Stimulated activated CD4-positive, alpha-beta T cell treated with anti-CD3 and anti-CD28 coated beads, Interleukin-1b, Interleukin-23, amount 100 ng/mL, for 1 hour (primary cell): Measurements from ENCODE around the gene ICA1.
A peak's percentile ranks its signal among the peaks of the same experiment; 100 is the strongest.
"Not testable (repeated sequence)": the region's sequence is repeated elsewhere in the genome, so short reads cannot be mapped to it uniquely, and the experiment has no call there.

Source experiments
- DNase-seq, 2 donors: peaks; one replicate each; pipeline ENCODE4 v3.0.0-alpha.2; 2020; ENCODE audit warnings: low read depth in 2 of 2

The ICA1 gene

DNA sequence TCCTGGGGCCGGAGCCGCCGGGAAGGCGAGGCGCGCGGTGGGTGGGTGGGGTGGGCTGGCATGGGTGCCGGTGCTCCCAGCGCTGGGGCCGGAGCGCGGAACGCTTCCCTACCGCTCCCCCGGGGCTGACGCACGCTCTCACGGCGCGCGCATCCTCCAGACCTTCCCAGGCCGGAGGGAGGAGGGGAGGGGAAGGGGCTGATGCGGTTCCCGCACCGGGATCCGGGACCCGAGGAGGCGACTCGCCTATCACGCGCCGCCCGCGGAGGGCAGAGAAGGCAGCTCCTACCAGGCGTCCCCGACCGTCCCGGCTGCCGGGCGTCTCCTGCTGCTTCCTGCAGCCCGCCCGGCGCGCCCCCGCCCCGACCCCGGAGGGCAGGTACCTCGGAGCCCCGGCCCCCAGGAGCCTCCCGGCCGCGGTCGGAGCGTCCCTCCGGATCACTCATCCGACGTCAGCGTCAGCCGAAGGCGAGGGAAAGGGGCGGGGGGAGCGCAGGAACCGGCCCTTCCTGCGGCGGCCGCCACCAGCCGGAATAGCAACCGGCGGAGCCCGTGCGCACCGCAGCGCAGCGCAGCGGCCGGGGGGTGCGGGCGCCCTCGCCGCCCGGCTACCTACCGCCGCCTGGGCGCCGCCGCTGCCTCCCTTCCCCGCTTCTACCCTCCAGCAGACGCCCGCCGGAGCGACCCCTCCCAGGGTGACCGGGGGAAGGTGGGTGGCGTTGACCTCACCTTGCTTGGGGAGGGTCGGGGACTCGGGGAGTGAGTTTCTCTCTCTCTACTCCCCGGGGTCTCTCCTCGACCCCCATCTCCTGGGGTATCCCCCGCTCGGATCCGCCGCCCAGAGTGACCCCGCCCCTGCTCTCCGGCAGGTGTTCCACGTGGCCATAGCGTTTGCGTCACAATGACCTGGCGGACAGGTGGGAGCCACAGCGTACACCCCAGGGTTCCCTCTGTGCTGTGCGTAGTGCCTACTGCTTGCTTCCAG is at the start of gene ICA1:
TSS of gene ICA1 (minus strand) at position 457 of the 985 bp plus-strand sequence. CDS start 26,241 bp downstream, outside the sequence.
- no peak for DNase-seq

DNA sequence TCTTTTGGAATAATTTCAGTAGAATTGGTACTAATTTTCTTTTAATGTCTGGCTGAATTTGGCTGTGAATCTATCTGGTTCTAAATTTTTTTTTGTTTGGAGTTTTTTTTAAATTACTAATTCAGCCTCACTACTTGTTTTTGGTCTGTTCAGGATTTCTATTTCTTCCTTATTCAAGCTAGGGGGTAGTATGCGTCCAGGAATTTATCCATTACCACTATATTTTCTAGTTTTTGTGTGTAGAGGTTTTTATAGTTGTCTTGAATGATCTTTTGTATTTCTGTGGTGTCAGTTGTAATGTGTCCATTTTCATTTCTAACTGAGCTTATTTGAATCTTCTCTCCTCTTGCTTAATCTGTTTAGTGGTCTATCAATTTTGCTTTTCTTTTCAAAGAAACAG is 48.9 kb upstream of the ICA1 start:
- no peak for DNase-seq

DNA sequence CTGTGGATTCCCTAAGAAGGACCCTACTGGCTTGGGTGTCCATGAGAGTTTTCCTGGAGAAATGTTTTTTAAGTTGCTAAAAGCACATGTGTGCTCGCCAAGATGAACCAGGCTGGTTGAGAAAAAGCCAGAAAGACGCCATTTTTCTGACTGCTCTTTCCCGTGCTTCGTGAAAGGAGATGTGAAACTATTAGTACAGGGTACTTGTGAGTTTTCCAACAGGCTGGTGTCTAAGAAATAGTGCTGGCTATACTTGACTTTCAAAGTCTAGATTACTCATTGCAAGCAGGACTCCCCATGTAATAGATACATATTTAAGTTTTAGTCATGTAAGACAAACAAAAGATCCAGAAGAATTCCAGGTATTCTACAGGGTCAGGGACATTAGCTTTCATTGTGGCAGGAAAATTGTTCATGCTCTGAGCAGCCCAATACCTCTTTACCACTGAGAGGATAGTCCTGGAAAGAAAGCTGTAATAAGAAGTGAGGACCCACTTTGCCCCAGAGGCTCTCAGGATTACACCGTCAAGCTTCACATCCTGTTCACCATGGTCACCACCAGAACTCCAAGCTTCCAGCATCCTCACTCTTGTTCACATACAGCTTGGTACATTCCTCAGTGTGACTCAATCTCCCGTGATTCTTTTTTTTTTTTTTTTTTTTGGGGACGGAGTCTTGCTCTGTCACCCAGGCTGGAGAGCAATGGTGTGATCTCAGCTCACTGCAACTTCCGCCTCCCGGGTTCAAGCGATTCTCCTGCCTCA is 43.8 kb upstream of the ICA1 start:
- no peak for DNase-seq

- DNase-seq, result no peak
These were observed 43.1 kb upstream of the ICA1 start for GRCh38 chr7:8305104-8305503.

DNA sequence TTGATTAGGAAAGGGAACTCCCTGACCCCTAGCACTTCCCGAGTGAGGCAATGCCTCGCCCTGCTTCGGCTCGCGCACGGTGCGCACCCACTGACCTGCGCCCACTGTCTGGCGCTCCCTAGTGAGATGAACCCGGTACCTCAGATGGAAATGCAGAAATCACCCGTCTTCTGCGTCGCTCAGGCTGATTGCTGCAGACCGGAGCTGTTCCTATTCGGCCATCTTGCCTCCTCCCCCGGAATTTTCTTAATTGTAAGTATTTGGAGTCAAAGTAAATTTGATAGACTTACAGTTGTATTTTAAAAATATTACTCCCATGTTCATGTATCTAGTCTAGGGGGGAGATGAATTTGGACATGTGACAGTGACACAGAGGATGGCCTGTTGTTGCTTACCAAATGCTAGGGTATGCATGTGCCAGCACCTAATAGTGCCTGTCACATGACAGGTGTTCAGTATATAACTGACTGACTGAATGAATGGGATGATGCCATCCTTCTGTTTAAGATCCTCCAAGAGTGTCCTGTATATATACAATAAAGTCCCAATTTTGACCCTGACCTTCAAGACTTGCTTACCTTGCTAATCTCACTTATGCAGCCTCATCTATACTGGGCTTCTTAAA is 42.0 kb upstream of the ICA1 start:
- no peak for DNase-seq

DNA sequence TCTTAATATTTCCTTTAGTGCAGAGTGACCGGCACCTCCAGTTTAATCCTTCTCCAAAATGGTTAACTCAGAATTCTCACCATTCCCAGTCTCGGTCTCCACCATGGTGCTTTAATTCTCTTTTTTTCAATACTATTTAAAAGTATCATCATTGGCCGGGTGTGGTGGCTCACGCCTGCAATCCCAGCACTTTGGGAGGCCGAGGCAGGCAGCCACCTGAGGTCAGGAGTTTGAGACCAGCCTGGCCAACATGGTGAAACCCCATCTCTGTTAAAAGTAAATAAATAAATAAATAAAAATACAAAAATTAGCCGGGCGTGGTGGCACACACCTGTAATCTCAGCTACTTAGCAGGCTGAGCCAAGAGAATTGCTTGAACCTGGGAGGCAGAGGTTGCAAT is 35.1 kb upstream of the ICA1 start:
- DNase-seq, result not testable (repeated sequence)

DNA sequence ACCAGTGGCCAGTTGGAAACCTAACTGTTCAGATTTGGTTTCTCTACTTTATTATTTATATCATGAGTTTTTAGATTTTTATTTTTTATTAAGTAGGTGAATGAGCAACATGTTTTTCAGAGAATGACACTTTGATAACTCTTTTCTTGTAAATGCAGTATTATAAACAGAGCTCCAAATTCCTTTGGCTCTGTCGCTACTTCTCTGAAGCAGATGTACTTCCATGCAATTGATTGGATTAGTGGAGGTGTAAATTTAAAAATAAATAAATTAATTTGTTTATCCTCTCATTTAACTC is 34.3 kb upstream of the ICA1 start:
- DNase-seq, result no peak

DNA sequence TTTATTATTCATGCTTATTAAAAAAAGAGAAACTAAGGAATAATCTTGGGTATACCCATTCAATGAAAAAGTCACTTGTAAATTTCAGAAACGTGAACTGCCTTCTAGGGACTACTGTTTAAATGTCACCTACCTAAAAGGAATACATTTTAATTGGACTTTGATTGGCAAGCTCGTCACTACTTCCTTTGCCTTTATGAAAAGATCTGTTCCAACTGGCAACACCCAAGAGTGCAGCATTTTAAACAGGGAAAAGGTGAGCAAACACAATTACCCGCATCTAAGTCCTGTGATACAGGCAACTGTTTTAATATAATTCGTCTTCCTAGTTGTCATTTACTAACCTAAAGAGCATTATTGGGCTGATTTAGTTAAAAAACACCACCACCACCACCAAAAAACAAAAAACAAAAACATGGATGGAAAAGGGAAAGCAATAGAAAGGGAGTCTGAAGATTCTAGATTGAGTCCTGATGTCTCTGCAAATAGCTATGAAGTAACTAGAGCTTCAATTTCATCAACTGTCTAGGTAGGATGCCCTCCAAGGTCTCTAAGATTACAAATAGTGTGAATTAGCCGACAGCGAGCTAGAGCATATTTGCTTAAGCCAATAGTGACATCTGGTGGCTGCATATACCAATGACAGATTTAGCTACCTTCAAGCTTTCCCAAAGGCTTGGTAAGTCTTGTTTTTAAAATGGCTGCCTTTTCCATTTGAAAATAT is 33.8 kb upstream of the ICA1 start:
- peak in 1 of 2 donors; percentile 2 for DNase-seq

GRCh38 chr7:8291397-8292141 is 29.6 kb upstream of the ICA1 start:
- no peak for DNase-seq

- DNase-seq, result no peak
These were observed 28.8 kb upstream of the ICA1 start for GRCh38 chr7:8290645-8291308.

- no peak for DNase-seq
These were observed 24.2 kb upstream of the ICA1 start for GRCh38 chr7:8286118-8286517.

DNA sequence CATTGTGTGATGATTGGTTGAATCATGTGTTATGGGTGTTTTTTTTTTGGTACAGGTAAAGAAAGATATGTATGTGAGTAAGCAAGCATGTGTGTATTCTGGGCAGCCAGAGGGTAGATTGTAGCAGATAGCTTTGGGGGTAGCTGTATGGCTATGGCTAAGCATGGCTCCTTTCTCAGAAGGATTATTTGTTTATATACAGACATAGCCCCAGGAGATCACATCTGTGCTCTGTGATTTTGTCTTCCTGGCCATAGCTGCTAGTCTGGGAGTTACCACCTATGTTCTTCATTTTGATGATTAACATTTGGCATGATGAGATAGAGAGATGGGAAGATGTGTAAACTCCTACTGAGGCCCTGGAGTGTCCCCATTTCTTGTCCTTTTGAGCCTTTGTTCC is 23.2 kb upstream of the ICA1 start:
- no peak for DNase-seq

- DNase-seq, result no peak
These were observed 22.6 kb upstream of the ICA1 start for GRCh38 chr7:8284606-8285005.

DNA sequence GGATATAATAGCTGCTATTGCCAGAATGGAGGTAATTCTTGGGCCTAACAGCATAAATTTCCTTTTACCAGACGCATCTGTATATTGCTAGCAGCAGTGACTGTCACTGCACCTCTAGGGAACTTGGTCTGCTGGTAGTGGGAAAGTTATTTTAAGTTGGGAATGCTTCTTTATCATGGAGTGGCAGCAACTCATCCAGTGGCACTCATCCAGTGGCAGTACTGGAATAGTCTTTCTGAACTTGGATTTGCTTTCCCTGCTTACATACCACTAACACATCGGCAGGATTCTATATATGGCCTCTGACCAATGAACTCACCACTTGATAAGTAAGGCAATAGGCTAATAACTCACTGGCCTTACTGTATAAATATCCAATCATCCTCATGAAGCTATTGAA is 22.0 kb upstream of the ICA1 start:
- DNase-seq, result no peak

DNA sequence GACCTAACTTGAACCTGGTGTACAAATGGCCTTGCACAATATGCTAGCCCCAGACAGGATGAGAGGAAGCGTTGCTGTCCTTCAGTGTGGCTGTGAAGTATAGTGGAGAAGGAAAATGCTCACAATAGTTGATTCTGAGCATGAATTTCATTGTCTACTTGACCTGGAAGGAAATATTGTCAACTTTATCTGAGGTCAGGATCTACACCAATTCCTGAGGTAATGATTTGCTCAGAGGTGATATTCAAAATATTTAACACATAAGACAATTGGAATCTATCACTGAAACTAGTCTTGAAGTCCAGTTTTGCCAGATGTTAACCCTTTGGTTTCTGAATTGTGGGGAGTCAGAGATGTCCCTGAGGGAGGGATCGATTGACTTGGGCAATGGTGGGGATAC is 20.9 kb upstream of the ICA1 start:
- no peak for DNase-seq

GRCh38 chr7:8282162-8282561 is 20.2 kb upstream of the ICA1 start:
- no peak for DNase-seq

GRCh38 chr7:8278183-8278582 is 16.2 kb upstream of the ICA1 start:
- DNase-seq, result no peak

- no peak for DNase-seq
These were observed 15.5 kb upstream of the ICA1 start for GRCh38 chr7:8277394-8277982.

GRCh38 chr7:8274589-8274988 is 12.6 kb upstream of the ICA1 start:
- no peak for DNase-seq

- DNase-seq, result no peak
These were observed 10.0 kb upstream of the ICA1 start for GRCh38 chr7:8271960-8272359.
